ENCODE data around the gene POP4.

DNA sequence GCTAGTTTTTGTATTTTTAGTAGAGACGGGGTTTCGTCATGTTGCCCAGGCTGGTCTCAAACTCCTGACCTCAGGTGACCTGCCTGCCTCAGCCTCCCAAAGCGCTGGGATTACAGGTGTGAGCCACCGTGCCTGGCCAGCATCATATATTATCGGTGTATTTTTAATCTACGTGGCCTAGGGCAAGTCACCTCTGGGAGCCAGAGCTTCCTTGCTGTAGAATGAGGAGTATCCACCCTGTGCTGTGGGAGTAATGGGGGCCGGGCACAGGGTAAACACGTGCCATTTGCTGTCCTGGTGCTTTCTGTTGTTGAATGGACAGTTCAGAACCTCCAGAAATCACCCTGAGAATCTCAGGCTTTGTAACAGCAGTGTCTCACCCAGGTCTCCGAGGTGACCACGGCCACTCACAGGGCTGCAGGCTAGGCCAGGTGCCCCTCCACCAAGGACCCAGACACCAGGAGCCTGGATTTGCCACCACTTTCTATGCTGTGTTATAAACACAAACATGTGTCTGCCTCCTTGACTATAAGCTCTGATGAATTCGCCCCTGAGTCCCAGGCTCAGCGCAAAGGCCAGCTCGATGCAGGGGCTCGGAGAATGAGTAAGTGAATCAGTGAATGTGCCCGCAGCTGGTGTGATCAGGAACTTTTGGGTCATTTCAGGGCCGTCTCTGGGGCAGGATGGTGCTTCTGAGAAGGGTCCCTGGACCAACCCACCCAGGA lies 22.7 kb downstream of the POP4 start:
- TF ChIP-seq CTCF (IDR thresholded peaks at IDR 0.05 in 4 of 5, conservative IDR thresholded peaks at IDR 0.05 in 1 of 5) = no peak
- no peak for TF ChIP-seq POLR2A (IDR thresholded peaks at IDR 0.05)
